ENCODE measurements around the gene CCDC192.
"Not testable (repeated sequence)": the region's sequence is repeated elsewhere in the genome, so short reads cannot be mapped to it uniquely, and the experiment has no call there.

Gene CCDC192

GRCh38 chr5:127844581-127845021, 141.4 kb downstream of the CCDC192 start:
- no peak for DNase-seq (ENCODE audit: low read depth in 2 of 2)

GRCh38 chr5:127846884-127847283, 143.7 kb downstream of the CCDC192 start:
- DNase-seq (ENCODE audit: low read depth in 2 of 2): no peak

- not testable (repeated sequence) for DNase-seq (ENCODE audit: low read depth in 2 of 2)
These were observed 144.4 kb downstream of the CCDC192 start for GRCh38 chr5:127847641-127848040.

DNA sequence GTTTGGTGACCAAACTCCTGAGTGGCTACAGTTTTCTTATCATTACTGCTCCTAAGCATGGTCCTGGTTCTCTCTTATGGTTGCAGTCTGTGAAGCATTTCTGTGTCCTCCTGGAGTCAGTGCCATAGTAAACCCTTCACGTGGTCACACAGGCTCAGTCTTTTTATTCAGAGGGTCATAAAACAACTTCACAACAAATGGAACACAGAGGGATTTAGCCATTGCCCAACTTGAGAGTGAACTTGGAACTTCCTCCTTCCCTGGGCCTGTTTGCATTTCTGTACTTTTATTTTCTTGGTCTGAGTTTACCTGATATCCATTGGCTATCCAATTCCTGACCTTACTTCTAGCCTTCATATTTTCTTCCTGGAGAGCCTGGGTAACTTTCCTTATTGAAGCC, 144.9 kb downstream of the CCDC192 start:
- no peak for DNase-seq (ENCODE audit: low read depth in 2 of 2)

GRCh38 chr5:127849408-127849807, 146.2 kb downstream of the CCDC192 start:
- no peak for DNase-seq (ENCODE audit: low read depth in 2 of 2)

DNA sequence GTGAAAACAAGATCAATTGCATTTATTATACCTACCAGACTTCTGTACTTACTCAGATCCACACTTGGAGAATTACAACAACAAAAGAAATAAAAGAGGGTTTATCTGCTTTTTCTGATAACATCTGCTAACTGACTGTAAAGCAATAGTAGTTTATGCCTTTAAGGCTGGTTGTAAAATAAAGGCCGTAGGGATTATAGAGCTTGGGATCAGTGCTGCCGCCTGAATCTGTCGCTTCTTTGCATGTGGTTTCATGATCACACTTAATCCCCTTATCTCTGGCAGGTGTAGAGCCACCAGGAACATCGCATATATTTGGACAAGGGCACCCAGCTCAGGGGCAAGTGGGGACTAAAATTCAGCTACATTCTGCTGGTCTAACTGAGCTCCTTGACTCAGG, 146.7 kb downstream of the CCDC192 start:
- no peak for DNase-seq (ENCODE audit: low read depth in 2 of 2)

- DNase-seq (ENCODE audit: low read depth in 2 of 2): no peak
These were observed 148.8 kb downstream of the CCDC192 start for GRCh38 chr5:127851964-127852363.

- DNase-seq (ENCODE audit: low read depth in 2 of 2): no peak
These were observed 151.3 kb downstream of the CCDC192 start for GRCh38 chr5:127854520-127854919.

DNA sequence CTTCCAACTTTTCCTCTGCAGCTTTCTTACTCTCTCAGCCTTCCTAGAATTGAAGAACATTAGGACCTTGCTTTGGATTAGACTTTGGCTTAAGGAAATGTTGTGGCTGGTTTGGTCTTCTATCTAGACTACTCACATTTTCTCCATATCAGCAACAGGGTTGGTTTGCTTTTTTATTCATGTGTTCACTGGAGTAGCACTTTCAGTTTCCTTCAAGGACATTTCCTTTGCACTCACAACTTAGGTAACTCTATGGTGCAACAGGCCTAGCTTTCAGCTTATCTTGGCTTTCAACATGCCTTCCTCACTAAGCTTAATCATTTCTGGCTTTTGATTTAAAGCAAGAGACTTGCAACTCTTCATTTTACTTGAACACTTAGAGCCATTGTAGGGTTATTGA, 153.1 kb downstream of the CCDC192 start:
- no peak for DNase-seq (ENCODE audit: low read depth in 2 of 2)

GRCh38 chr5:127858116-127858784, 155.1 kb downstream of the CCDC192 start:
- DNase-seq (ENCODE audit: low read depth in 2 of 2): no peak

- DNase-seq (ENCODE audit: low read depth in 2 of 2): no peak
These were observed 157.1 kb downstream of the CCDC192 start for GRCh38 chr5:127860291-127860690.

DNA sequence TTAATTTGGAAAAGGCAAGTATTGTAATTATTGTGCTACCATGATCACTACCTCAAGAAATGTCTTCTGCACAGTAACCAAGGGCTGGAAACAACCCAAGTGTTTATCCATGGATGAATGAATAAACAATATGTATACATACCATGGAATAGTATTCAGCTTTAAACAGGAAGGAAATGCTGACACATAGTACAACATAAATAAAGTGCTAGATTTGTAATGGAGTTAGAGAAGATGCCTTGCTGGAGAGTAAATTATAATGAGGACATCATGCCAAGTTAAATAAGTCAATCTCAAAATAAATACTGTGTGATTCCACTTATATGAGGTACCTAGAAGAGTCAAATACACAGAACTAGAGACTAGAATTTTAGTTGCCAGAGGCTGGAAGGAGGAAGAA, 160.0 kb downstream of the CCDC192 start:
- DNase-seq (ENCODE audit: low read depth in 2 of 2): no peak

- no peak for DNase-seq (ENCODE audit: low read depth in 2 of 2)
These were observed 160.6 kb downstream of the CCDC192 start for GRCh38 chr5:127863610-127864395.

- no peak for DNase-seq (ENCODE audit: low read depth in 2 of 2)
These were observed 161.3 kb downstream of the CCDC192 start for GRCh38 chr5:127864511-127864910.

DNA sequence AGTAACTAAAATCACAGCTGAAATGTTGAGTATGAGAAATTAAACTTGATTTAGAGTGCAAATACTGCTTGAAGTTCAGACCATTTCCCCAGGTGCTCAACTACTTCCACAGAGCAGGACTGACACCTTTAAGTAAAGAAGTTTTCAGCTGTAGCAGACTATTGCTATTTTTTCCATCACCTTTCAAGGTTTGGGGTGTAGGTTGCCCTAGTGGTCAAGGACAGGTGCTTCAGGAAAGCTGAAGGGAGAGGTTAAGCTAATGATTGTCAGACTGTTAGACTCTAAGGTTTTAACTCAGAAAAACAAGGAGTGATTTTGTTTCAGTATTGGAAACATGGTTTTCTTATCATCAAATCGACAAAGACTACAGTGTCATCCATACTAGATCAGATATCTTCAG, 162.1 kb downstream of the CCDC192 start:
- DNase-seq (ENCODE audit: low read depth in 2 of 2): no peak

GRCh38 chr5:127867022-127867783, 164.0 kb downstream of the CCDC192 start:
- DNase-seq (ENCODE audit: low read depth in 2 of 2): no peak

DNA sequence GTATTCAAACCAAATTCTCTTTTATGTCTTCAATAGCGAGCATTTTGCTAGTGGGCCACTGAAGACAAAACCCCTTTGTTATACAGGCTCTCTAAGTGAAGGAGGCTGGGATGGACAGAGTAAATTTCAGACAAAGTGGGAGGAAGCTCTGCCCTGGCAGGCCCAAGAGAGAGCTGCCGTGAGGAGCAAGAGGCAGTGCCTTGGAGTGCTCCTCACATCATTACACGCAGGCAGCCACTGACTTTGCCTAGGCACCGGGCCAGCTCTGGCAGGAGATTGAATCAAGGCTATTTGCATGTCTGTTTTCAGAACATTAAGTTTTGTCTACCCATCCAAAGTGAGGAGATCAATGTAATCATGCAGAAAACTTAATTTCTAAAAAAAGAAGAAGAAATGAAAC, 167.7 kb downstream of the CCDC192 start:
- no peak for DNase-seq (ENCODE audit: low read depth in 2 of 2)

GRCh38 chr5:127871503-127872153, 168.4 kb downstream of the CCDC192 start:
- no peak for DNase-seq (ENCODE audit: low read depth in 2 of 2)

GRCh38 chr5:127872494-127872893, 169.3 kb downstream of the CCDC192 start:
- no peak for DNase-seq (ENCODE audit: low read depth in 2 of 2)

DNA sequence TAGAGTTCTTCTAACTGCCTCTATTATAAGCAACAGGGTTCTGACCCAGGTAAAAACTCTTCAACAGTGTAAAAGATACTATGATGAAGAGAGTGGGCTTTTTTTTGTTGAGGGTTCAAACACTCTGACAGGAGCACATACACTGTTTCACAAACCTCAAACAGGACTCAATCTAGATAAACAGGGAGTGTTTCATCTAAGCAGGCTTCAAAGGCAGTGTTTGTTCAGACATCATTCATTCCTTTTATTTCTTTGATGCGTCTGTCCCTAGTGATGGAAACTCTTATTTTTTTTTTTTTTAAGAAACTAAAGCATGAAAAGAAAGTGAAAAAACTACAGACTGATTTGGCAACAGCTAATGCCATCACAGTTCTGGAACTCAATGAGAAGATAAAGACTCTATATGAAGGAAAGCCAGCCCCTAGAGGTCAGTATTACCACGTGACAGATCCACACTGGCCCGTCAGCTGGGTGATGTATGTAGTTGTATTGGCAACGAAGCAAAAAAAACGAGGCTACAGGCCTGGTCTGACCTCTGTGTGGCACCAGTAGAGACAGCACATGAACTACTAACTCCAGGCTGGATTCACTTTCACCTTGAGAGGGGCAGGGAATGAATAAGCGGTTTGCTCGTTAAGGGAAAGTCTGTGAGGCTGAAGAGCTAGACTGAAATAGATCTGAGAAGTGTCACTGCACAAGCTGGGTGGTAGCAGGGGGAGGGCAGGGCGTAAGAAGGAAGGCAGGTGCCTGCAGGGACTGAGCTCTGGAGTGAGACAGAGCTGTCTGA, 172.2 kb downstream of the CCDC192 start:
- DNase-seq (ENCODE audit: low read depth in 2 of 2): no peak

DNA sequence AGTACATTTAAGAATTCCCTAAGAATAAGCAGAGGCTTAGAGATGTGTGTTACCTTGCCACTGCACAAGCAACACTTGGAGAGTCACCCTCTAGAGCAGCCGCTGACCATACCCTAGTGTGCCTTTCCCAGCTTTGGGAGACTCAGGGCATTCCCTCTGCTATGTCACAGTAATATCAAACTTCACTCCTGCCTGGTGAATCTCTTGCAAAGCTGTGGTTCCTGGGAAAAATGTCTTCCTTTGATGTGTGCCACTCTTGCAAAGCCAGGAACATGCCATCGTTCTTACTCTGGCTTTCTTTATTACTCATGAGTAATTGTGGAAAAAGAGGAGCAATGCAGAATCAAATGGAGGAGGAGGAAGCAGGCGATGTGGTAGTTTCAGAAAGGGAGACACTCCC, 173.2 kb downstream of the CCDC192 start:
- DNase-seq (ENCODE audit: low read depth in 2 of 2): no peak

Measured in stimulated activated CD4-positive, alpha-beta T cell treated with anti-CD3 and anti-CD28 coated beads, Interleukin-4, amount 100 ng/mL, for 48 hours (primary cell).